HG03442 (cell line): ENCODE results near the gene GPR52.
A peak's percentile ranks its signal among the peaks of the same experiment; 100 is the strongest.
"Not testable (repeated sequence)": the region's sequence is repeated elsewhere in the genome, so short reads cannot be mapped to it uniquely, and the experiment has no call there.

Experiments
- ATAC-seq: cut with Tn5 transposase; IDR thresholded peaks from one replicate; pipeline ENCODE4 v1.9.1; 2021; ENCODE audit warnings: mild to moderate bottlenecking, moderate library complexity; ENCODE audit not compliant: unreplicated experiment

Gene GPR52

GRCh38 chr1:174447866-174448530, at the start of gene GPR52:
Gene GPR52 (plus strand): TSS chr1:174447964. CDS start chr1:174448112, 148 bp downstream.
- ATAC-seq: no peak

GRCh38 chr1:174398246-174398645, 49.5 kb upstream of the GPR52 start:
- ATAC-seq: peak; percentile 75

GRCh38 chr1:174399211-174399610, 48.6 kb upstream of the GPR52 start:
- no peak for ATAC-seq

- ATAC-seq: no peak
Observed at GRCh38 chr1:174401075-174401474, 46.7 kb upstream of the GPR52 start.

- no peak for ATAC-seq
Observed at GRCh38 chr1:174405219-174405618, 42.5 kb upstream of the GPR52 start.

GRCh38 chr1:174406421-174406820, 41.3 kb upstream of the GPR52 start:
- no peak for ATAC-seq

- no peak for ATAC-seq
Observed at GRCh38 chr1:174407665-174408064, 40.1 kb upstream of the GPR52 start.

GRCh38 chr1:174408146-174408545, 39.6 kb upstream of the GPR52 start:
- ATAC-seq: no peak

- ATAC-seq: not testable (repeated sequence)
Observed at GRCh38 chr1:174409801-174410200, 38.0 kb upstream of the GPR52 start.

- ATAC-seq: no peak
Observed at GRCh38 chr1:174413632-174414031, 34.1 kb upstream of the GPR52 start.

GRCh38 chr1:174414203-174414602, 33.6 kb upstream of the GPR52 start:
- ATAC-seq: no peak

GRCh38 chr1:174415506-174415905, 32.3 kb upstream of the GPR52 start:
- ATAC-seq: no peak

- ATAC-seq: no peak
Observed at GRCh38 chr1:174417921-174418320, 29.8 kb upstream of the GPR52 start.

- ATAC-seq: no peak
Observed at GRCh38 chr1:174425121-174425520, 22.6 kb upstream of the GPR52 start.

- no peak for ATAC-seq
Observed at GRCh38 chr1:174426153-174426552, 21.6 kb upstream of the GPR52 start.

- ATAC-seq: no peak
Observed at GRCh38 chr1:174428033-174428432, 19.7 kb upstream of the GPR52 start.

- no peak for ATAC-seq
Observed at GRCh38 chr1:174428739-174429138, 19.0 kb upstream of the GPR52 start.

GRCh38 chr1:174433451-174433850, 14.3 kb upstream of the GPR52 start:
- no peak for ATAC-seq

GRCh38 chr1:174445351-174445750, 2.4 kb upstream of the GPR52 start:
- no peak for ATAC-seq

GRCh38 chr1:174445817-174446216, 1.9 kb upstream of the GPR52 start:
- no peak for ATAC-seq

GRCh38 chr1:174448531-174448883, 743 bp downstream of the GPR52 start:
- ATAC-seq: no peak

- no peak for ATAC-seq
Observed at GRCh38 chr1:174448974-174449373, 1.2 kb downstream of the GPR52 start.

- no peak for ATAC-seq
Observed at GRCh38 chr1:174451408-174451807, 3.6 kb downstream of the GPR52 start.
